Cardiac muscle cell (in vitro differentiated cells and primary cell): ENCODE measurements around the gene THSD7A. TPM values are rescaled to one million over a fixed set of nuclear protein-coding genes. Genes with fewer than 3 reads are reported as not detected.

Experiments used
- DNase-seq, 2 donors: peaks; one replicate each; pipeline versions ENCODE4 v3.0.0 to v3.0.0-alpha.2; 2010 to 2017; ENCODE audit warnings: low read depth in 1 of 2, low spot score in 1 of 2
- H3K27ac ChIP-seq: fragments of 200-600 bp; sonication (generic); 2 replicates; pipeline ENCODE4 v1.5.1; 2016
- H3K27me3 ChIP-seq: fragments of 200-600 bp; sonication (generic); 2 replicates; pipeline ENCODE4 v1.6.0; 2016; ENCODE audit warnings: control low read depth
- H3K36me3 ChIP-seq: fragments of 200-600 bp; sonication (generic); 2 replicates; pipeline ENCODE4 v1.5.1; 2016; ENCODE audit warnings: control low read depth
- H3K4me1 ChIP-seq: fragments of 200-600 bp; sonication (generic); 2 replicates; pipeline ENCODE4 v1.8.1; 2017; ENCODE audit warnings: low read depth, mild to moderate bottlenecking, mixed run types
- H3K4me3 ChIP-seq: fragments of 200-600 bp; sonication (generic); 2 replicates; pipeline ENCODE4 v1.5.1; 2016; ENCODE audit warnings: mild to moderate bottlenecking
- H3K9me3 ChIP-seq: fragments of 200-600 bp; sonication (generic); 2 replicates; pipeline ENCODE4 v1.5.1; 2017; ENCODE audit warnings: low read depth, mild to moderate bottlenecking, control low read depth
- polyA plus RNA-seq: library from polyadenylated mRNA; unstranded; fragments of >200 nt; fragmentation: Nextera tagmentation; extraction: Ambion mirVana; gene quantifications from 2 replicates; pipeline ENCODE4 v1.2.1, GENCODE V29; 2016
- total RNA-seq: library from RNA; depleted of rRNA; stranded (reverse); fragments of >200 nt; gene quantifications from 2 replicates; pipeline ENCODE4 v1.2.3, GENCODE V29; 2016
- TF ChIP-seq, protein P1 (sequence below): IDR thresholded peaks from 2 replicates; pipeline ENCODE4 v1.5.1; 2012; ENCODE audit warnings: low read depth, mild to moderate bottlenecking, low read length

The THSD7A gene
- total and polyA plus RNA-seq, 2 experiments from 2014 or later, result 1.5 to 3.7 TPM

DNA sequence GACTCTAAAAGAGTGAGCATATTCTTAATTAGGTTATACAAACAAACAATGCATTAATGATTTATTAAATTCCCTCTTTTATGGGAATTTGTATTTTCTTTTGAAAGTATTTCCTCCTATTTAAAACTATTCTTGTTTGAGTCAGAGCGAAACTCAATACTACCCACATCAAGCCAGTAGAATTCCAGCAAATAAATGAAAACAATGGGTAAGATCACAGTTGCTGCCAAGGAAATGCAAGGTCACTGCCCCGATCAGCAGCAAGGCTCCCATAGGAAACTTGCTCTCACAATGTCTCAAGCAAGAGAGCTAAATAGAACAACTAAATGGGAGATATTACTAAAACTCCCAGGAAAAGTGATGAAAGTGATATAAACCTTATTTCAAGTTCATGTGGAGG, 206.3 kb downstream of the THSD7A start:
- DNase-seq, result peak in 1 of 2 donors; percentile 41
- TF ChIP-seq, protein P1, sequence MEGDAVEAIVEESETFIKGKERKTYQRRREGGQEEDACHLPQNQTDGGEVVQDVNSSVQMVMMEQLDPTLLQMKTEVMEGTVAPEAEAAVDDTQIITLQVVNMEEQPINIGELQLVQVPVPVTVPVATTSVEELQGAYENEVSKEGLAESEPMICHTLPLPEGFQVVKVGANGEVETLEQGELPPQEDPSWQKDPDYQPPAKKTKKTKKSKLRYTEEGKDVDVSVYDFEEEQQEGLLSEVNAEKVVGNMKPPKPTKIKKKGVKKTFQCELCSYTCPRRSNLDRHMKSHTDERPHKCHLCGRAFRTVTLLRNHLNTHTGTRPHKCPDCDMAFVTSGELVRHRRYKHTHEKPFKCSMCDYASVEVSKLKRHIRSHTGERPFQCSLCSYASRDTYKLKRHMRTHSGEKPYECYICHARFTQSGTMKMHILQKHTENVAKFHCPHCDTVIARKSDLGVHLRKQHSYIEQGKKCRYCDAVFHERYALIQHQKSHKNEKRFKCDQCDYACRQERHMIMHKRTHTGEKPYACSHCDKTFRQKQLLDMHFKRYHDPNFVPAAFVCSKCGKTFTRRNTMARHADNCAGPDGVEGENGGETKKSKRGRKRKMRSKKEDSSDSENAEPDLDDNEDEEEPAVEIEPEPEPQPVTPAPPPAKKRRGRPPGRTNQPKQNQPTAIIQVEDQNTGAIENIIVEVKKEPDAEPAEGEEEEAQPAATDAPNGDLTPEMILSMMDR, result no peak
- no peaks in the 10 kb centered on the region for H3K27me3 ChIP-seq
- H3K9me3 ChIP-seq, result no peaks in the 10 kb centered on the region
- H3K4me1 ChIP-seq, result no peaks in the 10 kb centered on the region
- no peaks in the 10 kb centered on the region for H3K36me3 ChIP-seq
- H3K4me3 ChIP-seq, result no peak overlapping the region
- H3K27ac ChIP-seq, result no peak overlapping the region

- TF ChIP-seq, protein P1, result no peak
- H3K27ac ChIP-seq, result no peak overlapping the region
- H3K4me1 ChIP-seq, result no peaks in the 10 kb centered on the region
- DNase-seq, result no peak
- H3K27me3 ChIP-seq, result no peaks in the 10 kb centered on the region
- H3K36me3 ChIP-seq, result no peaks in the 10 kb centered on the region
- H3K4me3 ChIP-seq, result no peak overlapping the region
- H3K9me3 ChIP-seq, result no peaks in the 10 kb centered on the region
These were observed 208.8 kb downstream of the THSD7A start for GRCh38 chr7:11623093-11623678.

DNA sequence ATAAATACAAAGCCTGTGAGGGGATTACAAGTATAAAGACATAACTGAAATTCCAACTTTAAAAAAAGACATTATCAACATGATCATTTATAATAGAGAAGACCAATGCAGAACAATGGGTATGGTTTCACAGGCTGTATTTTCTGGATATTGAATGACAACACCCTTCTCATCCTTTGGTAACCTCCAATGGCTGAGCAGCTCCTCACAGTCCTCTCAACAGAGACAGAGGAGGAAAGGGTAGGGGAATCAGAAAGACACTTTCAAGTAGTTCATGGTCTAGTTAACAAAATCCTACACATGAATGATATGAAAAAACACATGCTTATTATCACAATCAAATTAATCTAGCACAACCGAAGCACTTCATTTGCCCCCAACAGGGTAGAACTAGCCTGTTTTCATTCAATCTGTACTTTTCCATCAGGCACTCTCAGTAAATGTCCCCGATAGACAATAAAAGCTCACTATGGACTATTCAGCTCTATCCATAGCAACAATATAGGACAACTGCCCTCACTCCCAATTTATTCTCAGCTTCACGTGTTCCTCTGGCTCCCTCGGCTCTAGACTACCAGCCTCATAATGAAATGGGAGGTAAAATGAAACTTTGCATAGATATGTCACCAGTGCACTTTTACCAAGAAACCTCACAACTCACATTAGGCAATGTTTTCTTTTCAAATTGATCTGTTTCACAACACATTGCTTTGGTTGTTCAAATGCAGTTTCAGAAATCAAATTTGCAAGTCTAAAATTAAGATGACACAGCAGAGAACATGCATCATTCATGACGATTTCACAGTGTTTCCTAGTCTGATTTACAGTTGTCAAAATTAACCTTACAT, 211.4 kb downstream of the THSD7A start:
- no peak overlapping the region for H3K4me3 ChIP-seq
- H3K27ac ChIP-seq, result no peak overlapping the region
- no peaks in the 10 kb centered on the region for H3K9me3 ChIP-seq
- no peaks in the 10 kb centered on the region for H3K4me1 ChIP-seq
- DNase-seq, result no peak
- TF ChIP-seq, protein P1, result no peak
- H3K36me3 ChIP-seq, result no peaks in the 10 kb centered on the region
- no peaks in the 10 kb centered on the region for H3K27me3 ChIP-seq

DNA sequence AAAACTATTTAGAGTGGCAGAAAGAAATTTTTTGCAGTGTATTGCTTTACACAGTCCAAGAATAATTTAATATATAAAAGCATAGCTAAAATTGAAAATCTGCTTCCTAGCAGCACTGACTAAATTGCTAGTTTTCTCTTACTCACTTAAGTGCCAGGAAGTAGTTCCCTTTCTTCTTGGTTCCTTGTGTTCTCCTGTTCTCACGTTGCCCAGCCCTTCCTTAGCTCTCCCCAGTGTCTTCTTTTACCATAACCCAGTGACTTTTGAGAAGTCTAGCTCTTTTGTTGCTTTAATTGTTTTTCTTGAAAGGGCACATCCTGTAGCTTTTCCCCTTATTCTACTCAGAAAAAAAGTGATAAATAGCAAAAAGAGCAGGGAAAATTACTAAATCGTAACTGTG, 215.5 kb downstream of the THSD7A start:
- Histone ChIP-seq H3K36me3 (no peaks in the 10 kb centered on the region), H3K4me3 (no peak overlapping the region), H3K27me3 (no peaks in the 10 kb centered on the region), H3K9me3 (no peaks in the 10 kb centered on the region), H3K4me1 (no peaks in the 10 kb centered on the region), H3K27ac (no peak overlapping the region)
- TF ChIP-seq, protein P1, result no peak
- DNase-seq, result no peak

DNA sequence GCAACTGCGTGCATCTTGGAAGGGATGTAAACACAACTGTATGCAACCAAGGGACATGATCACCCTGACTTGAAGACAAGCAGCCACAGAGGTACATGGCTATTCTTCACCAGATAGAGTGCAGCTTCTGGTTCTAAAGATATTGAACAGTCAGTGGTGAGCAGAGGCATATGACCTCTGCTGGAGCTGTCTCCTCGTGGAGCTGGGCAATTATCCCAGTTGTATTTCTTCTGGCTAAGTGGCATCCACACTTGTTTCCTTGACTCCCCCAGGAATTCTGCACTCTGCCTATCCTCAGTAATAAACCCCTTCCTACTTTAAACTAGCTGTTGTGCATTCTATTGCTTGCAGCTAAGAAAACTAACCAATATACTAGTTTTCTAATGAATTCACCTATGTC, 216.8 kb downstream of the THSD7A start:
- H3K36me3 ChIP-seq, result no peaks in the 10 kb centered on the region
- no peaks in the 10 kb centered on the region for H3K4me1 ChIP-seq
- no peak for DNase-seq
- no peaks in the 10 kb centered on the region for H3K9me3 ChIP-seq
- H3K27ac ChIP-seq, result no peak overlapping the region
- H3K4me3 ChIP-seq, result no peak overlapping the region
- TF ChIP-seq, protein P1, result no peak
- H3K27me3 ChIP-seq, result no peaks in the 10 kb centered on the region
